Activated CD4-positive, alpha-beta T cell treated with anti-CD3 and anti-CD28 coated beads, Interleukin-2, amount 10 ng/mL, durations not matched to agents 7 days and 5 days (primary cell): ENCODE results near the gene COQ6. TPM values are rescaled to one million over a fixed set of nuclear protein-coding genes. Genes with fewer than 3 reads are reported as not detected.
A peak's percentile ranks its signal among the peaks of the same experiment; 100 is the strongest.
"Not testable (repeated sequence)": the region's sequence is repeated elsewhere in the genome, so short reads cannot be mapped to it uniquely, and the experiment has no call there.

ENCODE experiments used
- CTCF ChIA-PET: fragments of 350-600 bp; sonication (Branson Sonifier 250); formaldehyde crosslinking; loops from one replicate; lab custom pipeline; 2021; ENCODE audit warnings: antibody characterized with exemption; lab: Charles Lee
- POLR2A ChIA-PET: fragments of 350-600 bp; sonication (Branson Sonifier 250); formaldehyde crosslinking; loops from one replicate; lab custom pipeline; 2021; ENCODE audit warnings: antibody characterized with exemption; lab: Charles Lee
- DNase-seq: peaks from one replicate; pipeline ENCODE4 v3.0.0-alpha.2; 2020
- H3K27ac Mint-ChIP-seq: one replicate; pipeline ENCODE4 v1.8.0; 2021; ENCODE audit warnings: mild to moderate bottlenecking, moderate library complexity, mixed read lengths
- H3K27me3 Mint-ChIP-seq: one replicate; pipeline ENCODE4 v1.8.0; 2021; ENCODE audit warnings: mixed read lengths
- H3K36me3 Mint-ChIP-seq: one replicate; pipeline ENCODE4 v1.8.0; 2021; ENCODE audit warnings: low read depth, mixed read lengths
- H3K4me1 Mint-ChIP-seq: one replicate; pipeline ENCODE4 v1.8.0; 2021; ENCODE audit warnings: mixed read lengths
- H3K4me3 Mint-ChIP-seq: one replicate; pipeline ENCODE4 v1.8.0; 2021; ENCODE audit warnings: mild to moderate bottlenecking, moderate library complexity, mixed read lengths
- H3K9me3 Mint-ChIP-seq: one replicate; pipeline ENCODE4 v1.8.0; 2021; ENCODE audit warnings: mixed read lengths
- total RNA-seq, 2 experiments: library from RNA; stranded (reverse); gene quantifications; one replicate each; pipeline ENCODE4 v1.2.3, GENCODE V29; 2021

The COQ6 gene
- 10 to 100 TPM; 18.9 TPM for total RNA-seq

- peak within 1 kb of the TSS; percentile 89 for H3K27ac Mint-ChIP-seq
- POLR2A ChIA-PET = interaction anchor here (1.0 kb wide), 1 partner anchor 69 kb away, joined by 3 read pairs; the partner anchor contains the start of genes BBOF1 and ENTPD5
- CTCF ChIA-PET = interaction anchor here (0.6 to 1.0 kb wide), 4 partner anchors 16 to 975 kb away, joined by 3 read pairs; no protein-coding TSS in a partner anchor
These were observed at the start of gene COQ6, which contains the start of gene FAM161B for GRCh38 chr14:73949752-73950734. Gene COQ6, plus strand, starts transcription at chr14:73950302. Its CDS starts 31 bp downstream, at chr14:73950333. Gene FAM161B, minus strand, starts transcription at chr14:73950094. Its CDS starts 68 bp downstream, at chr14:73950026.

GRCh38 chr14:73903028-73903427 lies 47.1 kb upstream of the COQ6 start:
- no peak overlapping the region for H3K4me3 Mint-ChIP-seq
- H3K27ac Mint-ChIP-seq = no peak overlapping the region
- no peaks in the 10 kb centered on the region for H3K4me1 Mint-ChIP-seq
- H3K9me3 Mint-ChIP-seq = no peaks in the 10 kb centered on the region
- H3K36me3 Mint-ChIP-seq = peaks cover 37% of the 10 kb centered on the region
- CTCF ChIA-PET = no interaction called here
- POLR2A ChIA-PET = no interaction called here
- H3K27me3 Mint-ChIP-seq = no peaks in the 10 kb centered on the region
- DNase-seq = no peak

More at GRCh38 chr14:73949752-73950734, at the start of gene COQ6, which contains the start of gene FAM161B:
- peak; percentile 96 for DNase-seq
- Mint-ChIP-seq H3K9me3 (no peaks in the 10 kb centered on the region), H3K27me3 (no peaks in the 10 kb centered on the region), H3K4me3 (peak within 1 kb of the TSS; percentile 91), H3K36me3 (peaks cover 4% of the 10 kb centered on the region), H3K4me1 (peaks cover 24% of the 10 kb centered on the region)

DNA sequence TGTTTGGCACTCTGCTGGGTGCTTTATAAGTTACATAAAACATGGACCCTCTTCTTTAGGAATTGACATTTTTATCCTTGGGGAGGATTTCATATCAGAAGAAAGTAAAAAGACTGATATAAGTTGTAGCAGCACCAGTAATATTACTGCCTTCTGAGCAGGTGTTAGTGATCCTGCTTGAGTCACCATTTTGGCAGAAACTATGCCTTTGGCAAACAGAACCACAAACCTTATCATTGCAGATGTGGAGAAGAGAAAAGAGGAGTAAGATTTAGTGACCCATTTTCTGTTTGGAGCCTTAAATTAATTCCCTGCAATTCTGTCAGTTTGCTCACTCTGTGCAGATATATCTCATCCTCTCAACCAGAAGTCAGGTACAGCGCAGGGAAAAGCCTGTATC lies 40.4 kb upstream of the COQ6 start:
- no peak for DNase-seq
- Mint-ChIP-seq H3K4me3 (no peak overlapping the region), H3K36me3 (peaks cover 69% of the 10 kb centered on the region), H3K9me3 (peaks cover 6% of the 10 kb centered on the region), H3K4me1 (no peaks in the 10 kb centered on the region), H3K27ac (no peak overlapping the region), H3K27me3 (no peaks in the 10 kb centered on the region)
- ChIA-PET POLR2A (no interaction called here), CTCF (no interaction called here)

DNA sequence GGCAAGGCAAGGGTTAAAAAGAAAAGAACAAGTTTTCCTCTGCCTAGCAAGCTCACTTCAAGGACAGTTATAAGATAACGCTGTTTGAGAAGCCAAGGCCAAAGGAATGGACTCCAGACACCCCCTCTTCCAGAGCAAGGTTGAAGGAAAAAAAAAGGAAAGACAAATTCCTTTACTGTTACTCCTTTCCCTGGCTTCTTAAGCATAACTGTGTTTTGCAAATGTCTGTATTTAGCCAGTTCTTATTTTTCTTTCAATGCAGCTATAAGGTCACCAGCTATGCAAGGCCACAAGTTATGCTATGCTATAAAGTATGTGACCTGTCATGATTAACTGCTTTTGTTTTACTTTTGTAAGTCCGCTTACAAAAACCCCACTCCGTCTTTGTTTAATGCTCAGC lies 36.8 kb upstream of the COQ6 start:
- CTCF ChIA-PET = interaction anchor here (1.2 kb wide), 1 partner anchor 19 kb away, joined by 4 read pairs; no protein-coding TSS in a partner anchor
- no peak overlapping the region for H3K27ac Mint-ChIP-seq
- peaks cover 6% of the 10 kb centered on the region for H3K9me3 Mint-ChIP-seq
- H3K27me3 Mint-ChIP-seq = no peaks in the 10 kb centered on the region
- DNase-seq = no peak
- peaks cover 2% of the 10 kb centered on the region for H3K4me1 Mint-ChIP-seq
- peaks cover 69% of the 10 kb centered on the region for H3K36me3 Mint-ChIP-seq
- H3K4me3 Mint-ChIP-seq = no peak overlapping the region
- POLR2A ChIA-PET = no interaction called here

DNA sequence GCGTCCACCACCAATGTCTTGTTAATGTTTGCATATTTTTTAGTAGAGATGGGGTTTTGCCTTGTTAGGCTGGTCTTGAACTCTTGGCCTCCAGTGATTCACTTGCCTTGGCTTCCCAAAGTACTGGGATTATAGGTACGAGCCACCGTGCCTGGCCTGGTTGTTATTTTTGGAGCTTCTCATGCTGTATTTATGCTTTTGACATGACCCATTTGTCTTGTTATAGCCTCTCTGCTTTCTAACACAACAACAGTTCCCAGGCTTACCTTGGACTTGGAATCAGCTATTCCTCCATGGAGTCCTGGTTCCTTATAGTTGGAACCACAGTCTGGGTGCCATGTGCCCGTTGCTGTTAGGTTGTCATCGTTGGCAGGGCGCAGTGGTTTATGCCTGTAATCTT lies 33.8 kb upstream of the COQ6 start:
- ChIA-PET POLR2A (no interaction called here), CTCF (interaction anchor here (0.6 to 1.4 kb wide), 3 partner anchors 12 to 319 kb away, joined by 3 to 4 read pairs (median 4); no protein-coding TSS in a partner anchor)
- H3K9me3 Mint-ChIP-seq = peaks cover 6% of the 10 kb centered on the region
- H3K27ac Mint-ChIP-seq = no peak overlapping the region
- no peaks in the 10 kb centered on the region for H3K27me3 Mint-ChIP-seq
- DNase-seq = no peak
- peaks cover 57% of the 10 kb centered on the region for H3K36me3 Mint-ChIP-seq
- no peak overlapping the region for H3K4me3 Mint-ChIP-seq
- peaks cover 2% of the 10 kb centered on the region for H3K4me1 Mint-ChIP-seq

DNA sequence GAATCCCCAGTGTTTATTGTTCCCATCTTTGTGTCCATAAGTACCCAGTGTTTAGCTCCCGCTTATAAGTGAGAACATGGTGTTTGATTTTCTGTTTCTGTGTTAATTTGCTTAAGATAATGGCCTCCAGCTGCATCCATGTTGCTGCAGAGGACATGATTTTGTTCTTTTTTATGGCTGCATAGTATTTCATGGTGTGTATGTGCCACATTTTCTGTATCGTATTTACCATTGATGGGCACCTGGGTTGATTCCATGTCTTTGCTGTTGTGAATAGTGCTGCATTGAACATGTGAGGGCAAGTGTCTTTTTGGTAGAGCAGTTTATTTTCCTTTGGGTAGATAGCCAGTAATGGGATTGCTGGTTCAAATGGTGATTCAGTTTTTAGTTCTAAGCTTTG lies 30.6 kb upstream of the COQ6 start:
- POLR2A ChIA-PET, H3K27ac Mint-ChIP-seq, H3K4me3 Mint-ChIP-seq, DNase-seq, H3K27me3 Mint-ChIP-seq, H3K9me3 Mint-ChIP-seq, H3K4me1 Mint-ChIP-seq: not testable (repeated sequence)
- H3K36me3 Mint-ChIP-seq = peaks cover 50% of the 10 kb centered on the region
- CTCF ChIA-PET = interaction anchor here (0.9 kb wide), 1 partner anchor 14 kb away, joined by 3 read pairs; no protein-coding TSS in a partner anchor

DNA sequence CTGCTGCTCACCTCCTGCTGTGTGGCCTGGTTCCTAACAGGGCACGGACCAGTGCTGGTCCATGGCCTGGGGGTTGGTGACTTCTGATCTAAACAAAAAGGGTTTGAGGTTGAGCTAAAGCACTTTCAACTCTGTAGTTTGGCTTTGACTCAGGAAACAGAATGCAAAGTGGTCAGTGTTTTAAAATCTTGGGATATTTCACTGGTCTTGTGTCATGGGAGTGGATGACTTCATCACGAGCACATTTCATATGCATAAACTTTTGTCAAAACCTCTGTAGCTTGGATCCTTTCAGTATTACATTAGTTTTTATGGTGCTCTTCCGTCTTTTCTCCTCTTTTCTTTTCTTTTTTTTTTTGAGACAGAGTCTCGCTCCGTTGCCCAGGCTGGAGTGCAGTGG lies 25.8 kb upstream of the COQ6 start:
- Mint-ChIP-seq H3K4me3 (no peak overlapping the region), H3K27me3 (no peaks in the 10 kb centered on the region), H3K4me1 (no peaks in the 10 kb centered on the region), H3K9me3 (no peaks in the 10 kb centered on the region), H3K36me3 (peaks cover 59% of the 10 kb centered on the region), H3K27ac (no peak overlapping the region)
- CTCF ChIA-PET = interaction anchor here (0.6 to 1.0 kb wide), 4 partner anchors 28 to 1654 kb away, joined by 3 to 4 read pairs (median 3); no protein-coding TSS in a partner anchor
- DNase-seq = no peak
- POLR2A ChIA-PET = no interaction called here

DNA sequence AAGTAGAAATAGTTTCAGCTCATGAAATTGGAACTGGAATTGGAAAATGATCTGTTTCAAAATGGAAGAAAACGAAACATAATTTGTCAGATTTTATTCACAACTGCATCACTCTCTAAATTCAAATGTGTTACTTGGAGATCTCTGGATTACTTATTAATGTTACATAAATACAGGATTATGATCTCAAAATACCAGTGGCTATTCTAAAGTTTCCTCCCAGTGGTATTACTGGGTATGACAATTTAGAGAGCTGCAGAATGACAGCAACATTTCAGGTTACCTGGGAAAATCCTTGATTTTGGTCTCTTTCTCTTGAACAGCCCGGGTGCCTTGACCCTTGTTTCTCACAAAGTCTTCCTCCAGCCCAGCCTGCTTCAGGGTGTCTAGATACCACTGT lies 14.4 kb upstream of the COQ6 start:
- Mint-ChIP-seq H3K27ac (no peak overlapping the region), H3K36me3 (peaks cover 26% of the 10 kb centered on the region), H3K4me1 (peaks cover 8% of the 10 kb centered on the region), H3K4me3 (no peak overlapping the region), H3K27me3 (no peaks in the 10 kb centered on the region), H3K9me3 (no peaks in the 10 kb centered on the region)
- no peak for DNase-seq
- POLR2A ChIA-PET = no interaction called here
- CTCF ChIA-PET = interaction anchor here (0.8 to 1.0 kb wide), 3 partner anchors 9 to 19 kb away, joined by 3 to 4 read pairs (median 3); no protein-coding TSS in a partner anchor

DNA sequence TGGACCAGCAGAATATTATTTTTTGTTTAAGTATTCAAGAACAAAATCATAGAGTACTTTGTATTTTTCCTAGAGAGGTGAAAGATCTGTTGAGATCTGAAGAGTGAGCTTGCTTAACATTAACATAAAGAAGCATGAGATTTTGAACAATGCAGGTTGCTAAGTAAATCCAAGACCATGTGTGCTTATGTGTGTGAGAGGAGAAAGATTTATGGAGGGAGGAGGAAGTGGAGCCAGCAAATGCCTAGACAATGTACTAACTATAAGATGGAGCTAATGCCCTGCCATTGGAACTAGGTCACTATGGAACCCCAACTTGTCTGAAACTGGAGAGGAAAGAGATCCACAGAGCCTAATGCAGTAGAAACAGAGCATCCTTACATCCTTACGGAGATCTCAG lies 13.6 kb upstream of the COQ6 start:
- no peak overlapping the region for H3K27ac Mint-ChIP-seq
- no peak for DNase-seq
- H3K4me3 Mint-ChIP-seq = no peak overlapping the region
- H3K4me1 Mint-ChIP-seq = peaks cover 2% of the 10 kb centered on the region
- no peaks in the 10 kb centered on the region for H3K9me3 Mint-ChIP-seq
- POLR2A ChIA-PET = no interaction called here
- CTCF ChIA-PET = no interaction called here
- peaks cover 20% of the 10 kb centered on the region for H3K36me3 Mint-ChIP-seq
- no peaks in the 10 kb centered on the region for H3K27me3 Mint-ChIP-seq

DNA sequence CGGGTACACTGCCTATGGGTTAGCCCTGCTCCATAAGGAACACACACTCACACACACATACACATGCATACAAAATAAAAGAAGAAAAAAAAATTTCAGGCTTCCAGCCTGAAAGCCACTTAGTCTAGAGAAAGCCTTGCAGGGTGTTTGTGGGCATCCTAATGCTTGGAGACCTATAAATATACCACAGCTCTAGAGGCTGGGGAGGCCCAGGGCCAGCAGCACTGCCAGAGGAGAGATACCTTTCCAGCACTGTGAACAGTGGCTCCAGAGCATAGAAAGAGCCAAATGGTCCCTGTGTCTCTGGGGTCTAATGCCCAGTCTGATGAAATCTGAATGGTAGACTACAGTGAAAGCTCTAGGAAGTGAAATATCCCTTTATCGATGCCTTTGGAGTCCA lies 13.1 kb upstream of the COQ6 start:
- Mint-ChIP-seq H3K9me3 (no peaks in the 10 kb centered on the region), H3K4me1 (peaks cover 2% of the 10 kb centered on the region), H3K27me3 (no peaks in the 10 kb centered on the region), H3K36me3 (peaks cover 16% of the 10 kb centered on the region), H3K27ac (no peak overlapping the region), H3K4me3 (no peak overlapping the region)
- no peak for DNase-seq
- ChIA-PET CTCF (no interaction called here), POLR2A (no interaction called here)

- H3K9me3 Mint-ChIP-seq = no peaks in the 10 kb centered on the region
- H3K36me3 Mint-ChIP-seq = no peaks in the 10 kb centered on the region
- DNase-seq = no peak
- ChIA-PET CTCF (interaction anchor here (0.6 to 1.5 kb wide), 3 partner anchors 32 to 1393 kb away, joined by 3 to 5 read pairs (median 4); no protein-coding TSS in a partner anchor), POLR2A (no interaction called here)
- no peak overlapping the region for H3K27ac Mint-ChIP-seq
- peaks cover 16% of the 10 kb centered on the region for H3K4me1 Mint-ChIP-seq
- H3K27me3 Mint-ChIP-seq = no peaks in the 10 kb centered on the region
- H3K4me3 Mint-ChIP-seq = no peak overlapping the region
These were observed 7.9 kb upstream of the COQ6 start for GRCh38 chr14:73942180-73942579.

DNA sequence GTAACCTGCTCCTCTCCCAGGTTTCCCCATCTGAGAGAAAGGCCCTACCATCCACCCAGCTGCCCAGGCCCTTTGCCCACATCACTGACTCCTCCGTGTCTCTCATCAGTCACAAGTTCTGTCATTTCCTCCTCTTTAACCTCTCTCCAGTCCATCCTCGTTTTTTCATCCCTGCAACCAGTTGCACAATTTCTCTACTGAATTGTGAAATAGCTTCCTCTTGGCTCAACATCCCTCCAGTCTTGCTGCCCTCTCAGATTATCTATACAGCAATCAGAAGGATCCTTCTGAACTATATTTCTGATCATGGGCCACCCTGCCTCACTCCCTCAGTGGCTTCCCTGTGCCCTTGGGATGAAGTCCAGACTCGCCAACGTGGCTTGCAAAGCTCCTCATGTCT lies 7.0 kb upstream of the COQ6 start:
- POLR2A ChIA-PET = no interaction called here

More for the DNA sequence above, 7.0 kb upstream of the COQ6 start:
- Mint-ChIP-seq H3K27me3 (no peaks in the 10 kb centered on the region), H3K36me3 (no peaks in the 10 kb centered on the region), H3K9me3 (no peaks in the 10 kb centered on the region), H3K4me1 (peaks cover 16% of the 10 kb centered on the region), H3K27ac (peak overlapping the region; percentile 4), H3K4me3 (no peak overlapping the region)
- no peak for DNase-seq
- CTCF ChIA-PET = interaction anchor here (1.5 kb wide), 1 partner anchor 32 kb away, joined by 4 read pairs; no protein-coding TSS in a partner anchor
